Subcutaneous adipose tissue (tissue), 4 donors: ENCODE results near the gene TNS3. TPM values are rescaled to one million over a fixed set of nuclear protein-coding genes. Genes with fewer than 3 reads are reported as not detected.

Experiments
- total RNA-seq, 4 donors: library from RNA; depleted of rRNA; stranded (reverse); fragments of >200 nt; gene quantifications; one replicate each; pipeline ENCODE4 v1.1.0, GENCODE V29; 2016
- TF ChIP-seq, protein P1 (sequence below): fragments of 450-650 bp; IDR thresholded peaks from one replicate; pipeline ENCODE4 v1.5.1; 2016; ENCODE audit warnings: low read depth, mild to moderate bottlenecking, control low read depth, antibody characterized with exemption, moderate library complexity

The TNS3 gene
- total RNA-seq, 4 donors from 2014 or later: 104 to 137 (median 110) TPM

DNA sequence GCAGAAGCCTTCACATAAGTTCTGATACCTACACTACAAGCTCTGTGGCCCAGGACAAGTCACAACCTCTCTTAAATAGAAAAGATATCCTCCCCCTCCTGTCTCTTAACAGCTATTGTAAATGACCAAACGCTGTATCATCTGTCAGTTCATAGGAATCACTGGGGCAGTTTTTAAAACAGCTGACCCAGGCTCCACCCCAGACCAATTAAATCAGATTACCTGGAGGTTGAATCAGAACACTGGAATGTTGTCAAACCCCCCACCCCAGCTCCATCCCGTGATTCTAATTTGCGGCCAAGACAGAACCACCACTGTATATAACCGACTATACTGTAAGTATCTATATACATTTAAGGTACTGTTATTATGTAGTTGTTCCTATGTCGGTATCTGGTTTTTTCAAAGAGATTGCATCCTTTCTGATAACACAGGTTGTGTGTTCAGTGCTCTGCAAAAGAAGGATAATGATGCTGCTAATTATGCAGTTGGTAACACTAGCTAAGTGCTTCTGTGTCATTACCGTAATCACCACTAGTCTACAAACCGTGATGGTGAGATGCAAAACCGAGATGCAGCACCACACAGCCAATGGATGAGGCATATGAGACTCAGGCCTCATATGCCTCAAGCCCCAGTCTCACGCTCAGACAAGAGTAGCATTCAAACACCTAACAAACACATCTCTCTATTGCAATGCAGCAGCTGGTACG, 47.4 kb downstream of the TNS3 start:
- TF ChIP-seq, protein P1, sequence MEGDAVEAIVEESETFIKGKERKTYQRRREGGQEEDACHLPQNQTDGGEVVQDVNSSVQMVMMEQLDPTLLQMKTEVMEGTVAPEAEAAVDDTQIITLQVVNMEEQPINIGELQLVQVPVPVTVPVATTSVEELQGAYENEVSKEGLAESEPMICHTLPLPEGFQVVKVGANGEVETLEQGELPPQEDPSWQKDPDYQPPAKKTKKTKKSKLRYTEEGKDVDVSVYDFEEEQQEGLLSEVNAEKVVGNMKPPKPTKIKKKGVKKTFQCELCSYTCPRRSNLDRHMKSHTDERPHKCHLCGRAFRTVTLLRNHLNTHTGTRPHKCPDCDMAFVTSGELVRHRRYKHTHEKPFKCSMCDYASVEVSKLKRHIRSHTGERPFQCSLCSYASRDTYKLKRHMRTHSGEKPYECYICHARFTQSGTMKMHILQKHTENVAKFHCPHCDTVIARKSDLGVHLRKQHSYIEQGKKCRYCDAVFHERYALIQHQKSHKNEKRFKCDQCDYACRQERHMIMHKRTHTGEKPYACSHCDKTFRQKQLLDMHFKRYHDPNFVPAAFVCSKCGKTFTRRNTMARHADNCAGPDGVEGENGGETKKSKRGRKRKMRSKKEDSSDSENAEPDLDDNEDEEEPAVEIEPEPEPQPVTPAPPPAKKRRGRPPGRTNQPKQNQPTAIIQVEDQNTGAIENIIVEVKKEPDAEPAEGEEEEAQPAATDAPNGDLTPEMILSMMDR: no peak

- TF ChIP-seq, protein P1: no peak
These were observed 50.1 kb downstream of the TNS3 start for GRCh38 chr7:47531584-47532492.

DNA sequence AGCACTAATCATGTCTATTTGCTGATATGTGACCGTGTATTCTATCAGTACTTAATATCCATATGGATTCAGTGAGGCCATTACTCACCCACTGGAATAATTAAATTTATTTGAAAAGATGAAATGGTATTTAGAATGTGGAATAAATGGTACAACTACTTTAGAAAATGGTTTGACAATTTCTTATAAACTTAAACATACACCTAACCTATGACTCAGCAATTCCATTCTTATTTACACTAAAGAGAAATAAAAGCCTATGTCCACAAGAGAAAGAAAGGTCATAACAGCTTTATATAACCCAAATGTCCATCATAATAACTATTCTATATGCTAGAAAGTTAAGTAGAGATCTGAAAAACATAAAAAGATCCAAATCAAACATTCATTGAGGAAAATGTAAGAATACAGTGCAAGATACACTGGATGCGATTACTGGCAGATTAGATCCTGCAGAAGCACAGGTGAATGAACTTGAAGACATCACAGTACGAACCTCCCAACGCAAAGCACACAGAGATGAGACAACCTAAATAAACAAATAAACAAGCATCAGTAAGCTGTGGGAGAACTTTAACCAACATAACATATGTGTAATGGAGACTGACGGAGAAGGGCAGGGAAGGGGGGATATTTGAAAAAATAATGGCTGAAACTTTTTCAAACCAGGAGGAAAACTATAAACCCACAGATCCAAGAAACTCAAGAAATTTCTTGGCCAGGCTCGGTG, 51.9 kb downstream of the TNS3 start:
- TF ChIP-seq, protein P1: no peak

DNA sequence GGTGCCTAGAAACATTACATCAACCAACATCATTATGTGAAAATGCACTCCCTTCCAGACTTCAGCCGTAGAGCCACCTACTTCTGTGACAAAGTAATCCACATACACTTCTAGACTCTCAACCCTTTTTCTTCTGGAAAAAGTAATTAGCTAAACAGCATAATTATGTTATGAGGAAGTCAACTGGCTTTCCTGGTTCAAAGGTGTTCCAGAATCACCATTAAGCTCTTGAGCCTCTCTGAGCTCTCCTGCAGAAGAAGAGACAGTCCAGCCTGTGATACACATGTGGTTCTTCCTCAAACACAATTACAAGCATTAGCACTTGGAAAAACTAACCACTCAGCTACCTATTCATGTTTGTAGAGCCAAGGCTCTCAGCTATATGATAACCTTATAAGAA, 52.5 kb downstream of the TNS3 start:
- TF ChIP-seq, protein P1: no peak

- TF ChIP-seq, protein P1: no peak
These were observed 53.4 kb downstream of the TNS3 start for GRCh38 chr7:47528471-47528870.

DNA sequence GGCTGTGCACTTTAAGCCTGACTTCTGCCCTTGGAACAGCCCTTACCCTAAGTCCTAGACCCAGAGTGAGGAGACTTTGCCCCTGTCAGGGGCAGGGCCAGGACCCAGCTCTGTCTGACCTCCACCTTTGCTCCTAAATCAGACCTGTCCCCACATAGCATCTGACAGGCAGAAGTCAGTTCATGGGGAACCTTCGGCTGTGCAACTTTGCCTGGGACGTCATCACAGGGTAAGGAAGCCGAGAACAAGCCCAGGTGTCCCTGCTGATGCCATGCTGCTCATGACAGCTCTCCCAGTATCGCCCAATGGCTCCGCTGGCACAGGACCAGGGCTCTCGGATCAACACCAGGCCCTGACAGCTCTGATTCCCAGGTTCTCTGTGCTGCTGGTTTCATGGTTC, 55.4 kb downstream of the TNS3 start:
- TF ChIP-seq, protein P1: no peak
